ENCODE results near the gene MYH7B.
A peak's percentile ranks its signal among the peaks of the same experiment; 100 is the strongest.

Gene MYH7B

DNA sequence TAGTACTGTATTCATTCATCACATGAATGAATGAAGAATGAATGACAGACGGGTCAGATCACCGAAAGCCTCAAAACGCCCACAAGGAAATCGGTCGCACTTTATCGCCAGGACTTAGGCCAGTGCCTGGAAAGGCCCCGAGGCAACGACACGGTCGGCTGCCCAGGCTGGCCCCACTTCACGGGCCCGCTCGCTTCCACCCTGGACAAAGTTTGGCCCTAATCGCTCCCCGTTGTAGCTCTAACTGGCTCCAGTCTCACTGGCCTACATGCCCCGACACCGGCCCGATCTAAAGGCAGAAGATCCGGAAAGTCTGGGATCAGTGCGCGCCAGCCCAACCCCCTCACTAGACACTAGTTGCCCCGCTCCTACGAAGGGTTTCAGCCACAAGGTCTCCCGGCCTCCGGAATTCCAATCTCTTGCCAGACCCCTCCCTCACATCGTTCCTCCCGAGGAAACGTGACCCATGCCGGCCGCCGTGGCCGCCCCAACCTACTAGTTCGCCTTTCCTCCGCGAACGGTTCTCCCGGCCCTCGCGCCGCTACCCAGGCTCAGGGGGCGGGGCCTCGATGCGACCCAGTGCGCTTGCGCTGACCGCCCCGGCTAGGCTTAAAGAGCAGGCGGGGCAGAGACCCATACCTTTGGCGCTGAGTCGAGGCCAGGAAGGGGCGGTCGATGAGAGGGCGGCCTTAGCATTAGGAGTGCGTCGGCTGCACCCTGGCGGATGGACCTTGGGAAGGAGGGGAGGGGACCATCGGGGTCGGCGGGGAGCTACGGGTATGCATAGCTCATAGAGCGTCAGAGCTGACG, at the start of gene MYH7B, which contains the start of gene GSS:
MYH7B (plus strand) TSS at position 638 of the 810 bp plus-strand sequence. CDS start 22,138 bp downstream, outside the sequence.
GSS (minus strand) TSS at position 576 of the 810 bp plus-strand sequence. CDS start 3,954 bp downstream, outside the sequence.
- DNase-seq (ENCODE audit: low read depth), result peak; percentile 98

DNA sequence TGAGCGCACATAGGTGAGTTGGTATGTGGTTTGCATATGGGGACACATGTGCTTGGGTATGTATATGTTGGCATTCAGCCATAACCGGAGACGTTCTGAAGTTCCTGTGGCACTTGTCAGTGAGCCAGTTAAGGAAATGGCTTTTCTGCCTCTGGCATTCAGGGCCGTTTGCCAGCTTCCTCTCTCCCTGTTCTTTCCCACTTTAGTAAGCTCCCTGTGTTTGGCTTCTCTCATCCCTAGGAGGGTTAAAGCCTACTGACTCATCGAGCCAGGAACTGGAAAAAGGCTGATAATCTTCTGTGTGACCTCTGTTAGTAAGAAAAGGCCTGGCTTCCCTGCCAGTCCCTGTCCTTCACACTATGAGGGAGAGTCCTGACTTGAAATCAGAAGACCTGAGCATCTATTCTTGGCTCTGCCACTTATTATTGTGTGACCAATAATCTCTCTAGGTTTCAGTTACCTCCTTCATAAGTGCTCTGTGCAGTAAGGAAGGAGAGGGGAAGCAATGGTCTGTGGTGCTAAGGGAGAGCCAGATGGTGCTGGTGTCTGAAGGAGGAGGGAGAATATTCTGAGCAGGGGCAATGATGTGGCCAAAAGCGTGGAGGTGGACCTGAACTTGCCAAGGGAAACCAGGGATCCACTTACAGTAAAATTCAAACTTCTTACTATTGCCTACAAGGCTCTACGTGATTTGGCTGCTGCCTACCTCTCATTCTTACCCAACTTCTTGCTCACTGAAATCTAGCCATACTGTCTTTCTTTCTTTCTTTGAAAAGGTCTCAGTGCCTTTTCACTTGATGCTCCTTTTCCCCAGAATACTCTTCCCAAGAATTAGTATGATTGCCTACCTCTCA, 47.8 kb upstream of the MYH7B start:
- DNase-seq (ENCODE audit: low read depth), result no peak

DNA sequence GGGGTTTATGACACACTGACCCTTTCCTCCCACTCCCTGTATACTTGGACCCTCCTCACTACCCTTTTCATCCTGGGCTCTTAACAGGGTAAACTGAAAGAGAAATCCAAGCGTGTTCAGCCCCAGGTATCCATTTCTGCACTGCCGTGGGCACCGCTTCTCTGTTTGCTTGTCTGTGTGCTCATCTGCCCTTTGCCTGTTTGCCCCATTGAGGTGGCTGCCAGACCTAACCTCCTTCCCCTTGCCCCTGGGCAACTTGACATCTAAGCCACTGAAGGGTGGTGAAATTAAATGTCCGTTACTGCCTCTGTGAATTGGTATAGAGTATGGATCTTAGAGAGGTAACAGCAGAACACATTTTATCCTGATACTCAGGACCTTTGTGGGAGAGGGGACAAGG, 40.5 kb upstream of the MYH7B start:
- DNase-seq (ENCODE audit: low read depth), result no peak

DNA sequence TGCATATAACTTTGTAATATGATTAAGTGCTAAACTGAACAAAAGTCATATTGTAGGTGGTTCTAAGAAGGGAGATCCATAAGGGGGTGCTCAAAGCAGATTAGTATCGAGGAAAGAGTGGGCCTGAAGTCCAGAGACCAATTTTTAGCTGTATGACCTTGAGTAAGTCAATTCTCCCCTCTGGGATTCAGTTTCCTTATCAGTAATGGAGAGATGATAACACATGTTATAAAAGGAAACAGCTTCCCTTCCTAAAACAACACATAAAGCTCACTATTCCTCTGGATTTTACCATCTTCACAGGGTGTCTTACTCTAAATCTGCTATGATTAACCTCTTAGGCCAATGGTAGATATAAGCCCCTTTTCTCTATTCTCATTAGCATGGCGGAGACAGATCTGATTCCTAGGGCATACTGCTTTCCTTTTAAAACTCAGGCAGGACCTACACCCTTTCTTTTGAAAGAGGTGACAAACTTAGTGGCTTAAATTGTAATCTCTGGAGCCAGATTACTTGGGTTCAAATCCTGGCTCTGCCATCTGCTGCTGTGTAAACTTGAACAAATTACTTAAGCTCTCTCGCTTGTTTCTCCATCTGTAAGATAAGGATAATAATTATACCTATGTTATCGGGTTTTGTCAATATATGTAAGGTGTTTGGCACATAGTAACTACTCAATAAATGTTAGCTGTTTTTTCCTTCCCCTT, 39.8 kb upstream of the MYH7B start:
- DNase-seq (ENCODE audit: low read depth), result no peak

DNA sequence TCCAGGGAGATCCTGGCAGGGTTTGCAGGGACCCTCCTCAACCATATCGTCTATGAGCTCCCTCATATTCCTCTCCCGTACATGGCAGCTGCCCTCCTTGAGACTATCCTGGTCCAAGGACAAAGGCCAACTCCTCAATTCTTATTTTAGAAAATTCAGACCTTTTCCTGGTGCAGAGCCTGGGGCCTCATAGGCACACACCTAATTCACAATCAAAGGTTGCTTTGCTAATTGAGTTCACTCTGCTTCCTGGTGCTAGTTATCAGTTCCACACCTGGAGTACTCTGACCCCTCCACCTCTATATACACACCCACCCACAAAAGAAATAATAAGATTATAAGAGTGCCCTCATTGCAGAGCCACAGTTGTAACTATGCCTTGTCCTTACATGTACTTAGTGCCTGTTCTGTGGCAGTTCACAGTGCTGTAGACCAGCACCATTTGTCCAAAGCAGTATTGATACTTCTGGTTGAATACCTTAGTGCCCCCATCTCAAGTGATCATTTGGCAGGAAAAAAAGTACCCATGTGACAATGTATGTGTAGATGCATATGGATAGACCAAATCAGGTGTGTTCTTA, 38.8 kb upstream of the MYH7B start:
- no peak for DNase-seq (ENCODE audit: low read depth)

DNA sequence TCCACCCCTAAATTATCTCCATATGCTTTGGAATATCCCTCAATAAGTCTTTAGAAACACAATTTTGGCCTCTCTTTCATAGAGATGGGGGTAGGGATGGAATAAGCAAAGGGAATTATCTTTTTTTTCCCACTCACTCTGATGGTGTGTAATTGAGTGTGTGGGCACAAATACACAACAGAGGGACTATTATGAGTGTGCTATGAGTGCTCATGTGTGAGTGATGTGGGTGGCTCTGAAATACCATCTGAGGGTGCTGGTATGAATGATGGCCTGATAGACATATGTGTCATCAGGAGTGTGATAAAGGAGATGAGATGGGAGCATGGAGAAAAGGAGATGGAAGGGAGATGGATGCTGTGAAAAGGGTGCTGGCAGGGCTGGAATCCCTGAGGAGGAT, 35.6 kb upstream of the MYH7B start:
- no peak for DNase-seq (ENCODE audit: low read depth)

DNA sequence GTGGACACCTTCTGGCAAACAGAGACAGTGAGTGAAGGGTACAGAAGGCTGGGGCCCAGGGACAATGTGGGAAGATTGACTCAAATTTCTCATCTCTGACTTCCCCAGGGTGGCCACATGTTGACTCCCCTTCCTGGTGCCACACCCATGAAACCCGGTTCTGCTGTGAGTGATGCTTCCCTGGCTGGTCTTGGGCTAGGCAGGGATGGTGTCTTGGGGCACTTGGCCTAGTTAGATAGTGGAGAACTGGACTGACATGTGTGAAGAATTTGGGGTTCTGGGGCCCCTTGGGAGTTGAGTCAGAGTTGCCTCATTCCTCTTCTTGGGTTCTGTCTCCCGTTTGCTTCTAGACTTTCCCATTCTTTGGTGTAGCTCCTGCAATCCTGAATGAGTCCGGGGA, 34.2 kb upstream of the MYH7B start:
- no peak for DNase-seq (ENCODE audit: low read depth)

DNA sequence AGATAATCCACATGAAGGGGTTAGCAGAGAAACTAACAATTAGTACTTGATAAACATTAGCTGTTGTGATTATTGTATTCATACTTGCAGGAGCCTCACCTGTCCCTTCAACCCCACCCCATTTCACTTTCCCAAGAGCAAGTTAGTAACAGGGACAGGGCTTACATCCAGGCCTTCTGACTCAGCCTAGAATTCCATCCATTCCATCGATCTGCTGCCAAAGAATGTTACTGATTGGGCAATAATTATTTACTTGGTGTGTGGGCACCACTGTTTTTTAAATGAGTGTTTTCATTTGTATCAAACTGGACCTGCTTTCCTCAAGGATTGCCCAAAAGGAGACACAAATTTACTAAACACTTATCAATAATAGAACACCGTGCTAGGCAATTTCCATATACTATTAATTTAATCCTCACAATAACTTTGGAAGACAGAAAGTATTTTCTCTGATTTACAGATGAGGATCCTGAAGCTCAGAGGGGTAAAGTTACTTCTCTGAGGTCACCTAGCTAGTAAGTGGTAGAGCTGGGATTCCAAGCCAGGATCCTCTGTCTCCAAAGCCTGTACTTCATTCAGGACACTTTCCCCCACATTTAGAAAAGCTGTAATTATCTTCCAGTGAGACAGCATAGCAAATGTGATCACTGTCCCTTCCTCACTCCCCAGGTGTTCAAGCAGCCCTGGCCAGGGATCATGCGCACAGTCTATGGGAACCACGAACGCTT, 32.9 kb upstream of the MYH7B start:
- no peak for DNase-seq (ENCODE audit: low read depth)

DNA sequence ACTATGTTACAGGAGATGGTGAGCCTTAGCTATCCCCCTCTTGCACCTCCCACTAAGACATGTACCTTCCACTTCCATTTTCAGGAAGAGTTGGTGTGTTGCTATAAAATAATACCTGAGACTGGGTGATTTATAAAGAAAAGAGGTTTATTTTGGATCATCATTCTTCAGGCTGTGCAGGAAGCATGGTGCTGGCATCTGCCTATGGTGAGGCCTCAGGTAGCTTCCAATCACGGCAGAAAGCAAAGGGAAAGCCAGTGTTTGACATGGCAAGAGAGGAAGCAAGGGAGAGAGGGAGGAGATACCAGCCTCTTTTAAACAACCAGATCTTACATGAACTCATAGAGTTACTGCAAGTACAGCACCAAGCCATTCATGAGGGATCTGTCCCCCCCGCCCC, 32.3 kb upstream of the MYH7B start:
- no peak for DNase-seq (ENCODE audit: low read depth)

DNA sequence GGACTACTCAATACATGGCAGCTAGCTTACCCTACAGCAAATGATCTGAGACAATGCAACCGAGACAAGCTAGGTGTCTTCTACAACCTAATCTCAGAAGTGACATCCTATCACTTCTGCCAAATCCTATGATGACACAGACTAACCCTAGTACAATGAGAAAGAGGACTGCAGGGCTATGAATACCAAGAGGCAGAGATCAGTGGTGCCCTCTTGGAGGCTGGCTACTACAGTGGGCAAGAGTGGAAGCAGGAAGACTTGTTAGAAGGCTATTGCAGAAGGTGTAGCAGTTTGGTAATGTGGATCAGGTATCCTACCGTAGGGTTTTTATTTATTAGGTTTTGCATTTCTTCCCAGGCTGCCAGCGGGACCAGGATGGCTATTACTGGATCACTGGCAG, 30.3 kb upstream of the MYH7B start:
- no peak for DNase-seq (ENCODE audit: low read depth)

DNA sequence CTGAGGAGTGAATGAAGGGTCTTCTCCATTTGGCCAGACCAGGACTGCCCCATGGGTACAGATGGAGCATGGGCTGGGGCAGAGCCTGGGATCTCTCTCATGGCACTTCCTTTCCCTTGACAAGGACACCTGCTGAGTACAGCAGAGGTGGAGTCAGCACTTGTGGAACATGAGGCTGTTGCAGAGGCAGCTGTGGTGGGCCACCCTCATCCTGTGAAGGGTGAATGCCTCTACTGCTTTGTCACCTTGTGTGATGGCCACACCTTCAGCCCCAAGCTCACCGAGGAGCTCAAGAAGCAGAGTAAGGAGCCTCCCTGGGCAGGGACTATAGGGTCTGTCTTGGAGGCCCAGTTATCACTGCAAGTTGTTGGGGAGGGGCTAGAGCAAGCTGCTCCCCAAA, 29.7 kb upstream of the MYH7B start:
- no peak for DNase-seq (ENCODE audit: low read depth)

DNA sequence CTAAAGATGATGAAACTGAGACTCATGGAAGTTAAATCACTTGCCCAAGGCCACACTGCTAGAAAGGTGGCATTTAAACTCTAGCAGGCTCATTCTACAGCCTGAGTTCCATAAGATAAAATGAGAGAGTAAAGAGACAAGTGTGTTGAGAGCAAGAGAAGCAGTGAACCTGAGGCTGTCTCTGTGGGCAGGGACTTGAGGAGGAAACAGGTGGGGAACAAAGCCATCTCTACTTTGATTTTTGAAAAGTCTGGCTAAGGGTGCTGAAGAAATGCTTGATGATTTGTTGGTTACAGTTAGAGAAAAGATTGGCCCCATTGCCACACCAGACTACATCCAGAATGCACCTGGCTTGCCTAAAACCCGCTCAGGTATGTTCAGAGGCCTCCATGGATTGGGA, 29.1 kb upstream of the MYH7B start:
- DNase-seq (ENCODE audit: low read depth), result no peak

DNA sequence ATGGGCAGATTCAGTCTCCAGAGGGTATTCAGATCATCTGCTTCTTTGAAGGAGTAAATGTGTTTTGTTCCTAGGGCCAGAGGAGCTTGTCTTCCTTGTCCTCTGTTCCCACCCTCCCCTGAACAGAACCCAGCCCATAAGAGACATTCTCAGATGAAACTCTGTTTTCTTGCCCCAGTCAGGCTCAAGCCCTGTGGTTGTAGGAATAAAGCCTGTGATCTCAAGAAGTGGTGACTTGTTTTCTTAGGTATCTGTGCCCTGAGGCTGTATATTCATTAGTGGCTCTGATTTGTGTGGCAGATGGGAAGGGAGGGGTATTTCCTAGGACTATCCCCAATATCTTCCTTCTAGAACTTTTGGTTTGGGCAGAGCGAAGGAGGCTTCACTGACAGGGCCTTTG, 27.9 kb upstream of the MYH7B start:
- DNase-seq (ENCODE audit: low read depth), result no peak

DNA sequence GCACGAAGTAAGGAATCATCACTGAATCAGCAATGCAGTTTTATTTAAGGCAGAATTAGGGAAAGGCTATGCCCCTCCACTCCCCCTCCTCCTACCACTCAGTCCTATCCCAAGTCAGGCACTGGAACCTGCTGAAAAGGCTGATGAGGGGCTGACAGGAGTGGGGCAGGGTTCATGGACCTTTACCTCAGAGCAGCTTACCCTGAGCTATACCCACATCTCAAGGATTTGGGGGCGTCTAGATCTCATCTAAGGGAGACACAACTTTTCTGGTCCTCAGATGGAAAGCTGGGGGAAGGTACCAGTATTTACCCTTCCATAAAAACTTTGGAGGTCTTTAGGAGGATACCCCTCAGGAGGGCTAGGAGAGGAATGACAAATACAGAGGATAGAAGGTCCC, 27.3 kb upstream of the MYH7B start:
- DNase-seq (ENCODE audit: low read depth), result no peak

DNA sequence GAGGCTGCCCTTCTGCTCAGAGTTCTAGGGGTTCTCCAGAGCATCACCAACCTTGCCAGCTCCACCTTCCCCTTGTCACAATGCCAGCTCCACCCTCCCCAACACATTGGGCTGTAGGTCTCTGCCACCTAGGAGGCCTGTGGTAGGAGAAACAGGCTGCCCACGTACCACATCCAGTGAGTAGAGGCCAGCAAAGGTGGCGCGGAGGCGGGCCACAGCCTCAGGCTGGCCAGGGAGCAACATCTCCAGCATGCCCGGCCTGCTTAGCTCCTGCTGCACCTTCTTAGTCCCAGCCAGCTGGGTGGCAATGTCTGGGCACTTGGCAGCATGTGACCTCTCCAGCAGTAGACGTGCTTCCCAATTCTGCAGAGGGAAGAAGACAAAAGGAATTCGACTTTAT, 23.9 kb upstream of the MYH7B start:
- DNase-seq (ENCODE audit: low read depth), result no peak

DNA sequence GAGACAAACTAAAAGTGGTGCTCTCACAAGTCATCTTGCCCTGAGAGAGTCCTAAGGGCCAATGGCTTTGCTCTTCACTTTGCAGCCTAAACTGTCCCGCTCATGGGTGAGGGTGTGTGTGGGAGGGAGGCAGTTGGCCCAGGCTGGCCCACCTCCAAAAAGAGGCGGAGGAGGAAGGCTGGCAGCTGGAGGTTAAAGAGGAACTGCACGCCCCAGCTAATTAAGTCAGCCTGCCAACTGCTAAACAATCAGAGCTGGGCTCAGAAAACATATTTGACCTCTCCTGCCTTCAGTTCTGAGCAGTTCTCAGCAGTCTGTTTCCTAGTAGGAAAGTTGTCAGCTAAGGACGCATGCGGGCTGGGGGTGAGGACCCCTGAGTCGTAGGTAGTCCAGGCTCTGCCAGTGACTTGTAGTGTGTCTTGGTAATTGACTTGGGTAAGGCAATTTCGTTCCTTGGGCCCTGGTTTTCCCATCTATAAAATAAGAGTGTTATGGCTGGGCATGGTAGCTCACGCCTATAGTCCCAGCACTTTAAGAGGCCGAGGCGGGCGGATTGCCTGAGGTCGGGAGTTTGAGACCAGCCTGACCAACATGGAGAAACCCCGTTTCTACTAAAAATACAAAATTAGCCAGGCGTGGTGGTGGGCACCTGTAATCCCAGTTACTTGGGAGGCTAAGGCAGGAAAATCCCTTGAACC, 17.1 kb upstream of the MYH7B start:
- no peak for DNase-seq (ENCODE audit: low read depth)

DNA sequence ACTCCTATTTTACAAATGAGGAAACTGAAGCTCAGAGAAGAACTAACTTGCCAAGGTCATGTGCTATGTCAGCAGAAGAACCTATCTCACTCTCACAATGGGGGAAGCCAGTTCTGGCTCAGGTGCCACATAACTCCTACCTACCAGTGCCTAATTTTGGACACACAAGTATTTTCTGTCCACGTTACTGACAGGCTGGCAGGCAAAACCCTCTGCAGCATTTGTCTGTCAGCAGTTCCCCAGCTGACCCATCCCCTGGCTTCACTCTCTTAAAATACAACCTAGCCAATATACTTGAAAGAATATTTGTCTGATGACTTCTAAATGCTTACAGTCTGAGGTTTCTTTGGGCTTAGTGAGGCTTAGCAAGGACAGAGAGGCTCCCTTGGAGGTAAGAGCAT, 15.6 kb upstream of the MYH7B start:
- no peak for DNase-seq (ENCODE audit: low read depth)

DNA sequence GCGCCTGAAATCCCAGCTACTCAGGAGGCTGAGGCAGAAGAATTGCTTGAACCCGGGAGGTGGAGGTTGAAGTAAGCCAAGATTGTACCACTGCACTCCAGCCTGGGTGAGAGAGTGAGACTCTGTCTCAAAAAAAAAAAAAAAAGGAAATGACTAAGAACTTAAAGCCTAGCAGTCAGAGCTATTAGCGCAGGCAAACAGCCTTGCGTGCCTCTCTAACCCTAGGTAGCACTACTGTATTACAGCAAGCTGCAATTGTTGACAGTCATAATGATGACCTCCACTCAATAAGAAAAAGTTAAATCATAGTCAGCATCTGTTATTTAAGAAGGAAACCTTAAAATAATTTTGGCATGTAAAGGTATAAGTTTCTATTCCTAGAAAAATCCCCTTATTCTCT, 14.4 kb upstream of the MYH7B start:
- DNase-seq (ENCODE audit: low read depth), result no peak

DNA sequence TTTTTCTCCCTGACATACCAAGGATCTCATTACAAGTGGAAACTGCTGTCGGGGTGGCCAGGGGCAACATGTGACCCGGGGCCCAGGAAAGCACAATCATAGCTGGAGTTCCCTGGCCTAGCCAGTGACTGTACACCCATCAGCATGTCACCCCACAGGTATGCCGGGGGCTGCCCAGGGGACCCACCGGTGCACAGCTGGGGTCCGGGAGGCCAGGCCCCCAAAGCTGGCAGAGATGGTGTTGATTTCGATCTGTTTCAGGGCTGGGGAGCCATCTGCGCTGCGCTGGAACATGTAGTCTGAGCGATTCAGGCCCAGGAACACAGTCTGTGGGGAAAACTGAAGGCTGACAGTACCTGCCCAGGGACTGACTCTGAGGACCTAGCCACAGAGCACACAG, 13.4 kb upstream of the MYH7B start:
- DNase-seq (ENCODE audit: low read depth), result no peak

DNA sequence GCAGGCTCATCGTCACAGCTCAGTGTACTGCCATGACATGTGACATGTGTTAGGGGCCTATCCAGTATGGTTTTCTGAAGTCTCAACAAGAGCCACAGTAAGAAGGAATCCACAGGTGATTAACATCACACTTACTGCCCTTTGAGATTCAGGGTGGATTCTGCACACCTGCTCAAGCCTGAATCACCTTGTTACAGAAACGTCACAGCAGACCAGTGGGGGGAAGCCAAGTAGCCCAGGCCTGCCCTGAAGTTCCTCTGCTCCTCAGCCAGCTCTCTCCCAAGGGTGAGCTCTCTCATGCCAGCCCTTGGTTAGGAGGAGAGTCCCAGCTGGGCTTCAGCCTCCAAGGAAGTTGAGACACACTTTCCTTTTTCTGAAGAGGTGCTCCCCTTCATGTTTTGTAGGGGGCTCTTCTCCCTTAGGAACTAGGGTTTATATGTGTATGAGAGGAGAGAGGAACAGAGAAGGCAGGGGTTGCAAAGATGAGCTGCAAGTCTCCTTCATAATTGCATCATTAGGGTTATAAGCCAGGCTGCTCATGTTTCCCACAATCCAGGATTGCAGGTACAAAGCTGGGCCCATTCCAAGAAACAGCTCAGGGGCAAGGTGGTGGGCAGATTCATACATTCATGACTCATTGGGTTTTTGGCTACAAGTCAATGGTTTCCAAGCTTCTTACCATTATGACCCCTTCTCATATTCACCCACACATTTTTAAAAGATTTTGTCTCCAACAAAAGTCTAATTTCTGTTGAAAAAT, 11.7 kb upstream of the MYH7B start:
- no peak for DNase-seq (ENCODE audit: low read depth)
